ENCODE data around the gene HDGFL3. TPM values are rescaled to one million over a fixed set of nuclear protein-coding genes. Genes with fewer than 3 reads are reported as not detected.

HDGFL3 gene
- total and polyA plus RNA-seq, 12 donors = 9.3 to 43.2 (median 38.3) TPM

DNA sequence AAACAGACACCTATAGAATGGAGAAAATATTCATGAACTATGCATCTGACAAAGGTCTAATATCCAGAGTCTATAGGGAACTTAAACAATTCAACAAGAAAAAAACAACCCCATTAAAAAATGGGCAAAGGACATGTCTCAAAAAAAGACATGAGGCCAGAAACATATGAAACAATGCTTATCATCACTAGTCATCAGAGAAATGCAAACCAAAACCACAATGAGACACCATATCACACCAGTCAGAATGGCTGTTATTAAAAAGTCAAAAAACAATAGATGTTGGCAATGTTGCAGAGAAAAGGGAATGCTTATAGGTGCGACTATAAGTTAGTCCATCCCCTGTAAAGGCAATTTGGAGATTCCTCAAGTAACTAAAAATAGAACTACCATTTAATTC lies 11.4 kb upstream of the HDGFL3 start:
- peaks cover 0 to 4% (median 0%) of the 10 kb centered on the region in 7 donors for H3K27me3 ChIP-seq
- TF ChIP-seq, protein P1, sequence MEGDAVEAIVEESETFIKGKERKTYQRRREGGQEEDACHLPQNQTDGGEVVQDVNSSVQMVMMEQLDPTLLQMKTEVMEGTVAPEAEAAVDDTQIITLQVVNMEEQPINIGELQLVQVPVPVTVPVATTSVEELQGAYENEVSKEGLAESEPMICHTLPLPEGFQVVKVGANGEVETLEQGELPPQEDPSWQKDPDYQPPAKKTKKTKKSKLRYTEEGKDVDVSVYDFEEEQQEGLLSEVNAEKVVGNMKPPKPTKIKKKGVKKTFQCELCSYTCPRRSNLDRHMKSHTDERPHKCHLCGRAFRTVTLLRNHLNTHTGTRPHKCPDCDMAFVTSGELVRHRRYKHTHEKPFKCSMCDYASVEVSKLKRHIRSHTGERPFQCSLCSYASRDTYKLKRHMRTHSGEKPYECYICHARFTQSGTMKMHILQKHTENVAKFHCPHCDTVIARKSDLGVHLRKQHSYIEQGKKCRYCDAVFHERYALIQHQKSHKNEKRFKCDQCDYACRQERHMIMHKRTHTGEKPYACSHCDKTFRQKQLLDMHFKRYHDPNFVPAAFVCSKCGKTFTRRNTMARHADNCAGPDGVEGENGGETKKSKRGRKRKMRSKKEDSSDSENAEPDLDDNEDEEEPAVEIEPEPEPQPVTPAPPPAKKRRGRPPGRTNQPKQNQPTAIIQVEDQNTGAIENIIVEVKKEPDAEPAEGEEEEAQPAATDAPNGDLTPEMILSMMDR (IDR thresholded peaks at IDR 0.05) = no peak
- peaks cover 0 to 5% (median 0%) of the 10 kb centered on the region in 11 donors for H3K9me3 ChIP-seq
- no peaks in the 10 kb centered on the region for H3K4me1 ChIP-seq
- DNase-seq (no peak), ATAC-seq (no peak)
- H3K27ac ChIP-seq = no peak overlapping the region
- 98 to 100% methylated on average over 1 of the region's 1 CpG for WGBS, 2 donors
- intact Hi-C loops (cut with DNase I) = no loop called here
- H3K36me3 ChIP-seq = no peaks in the 10 kb centered on the region
- no peak overlapping the region for H3K4me3 ChIP-seq

DNA sequence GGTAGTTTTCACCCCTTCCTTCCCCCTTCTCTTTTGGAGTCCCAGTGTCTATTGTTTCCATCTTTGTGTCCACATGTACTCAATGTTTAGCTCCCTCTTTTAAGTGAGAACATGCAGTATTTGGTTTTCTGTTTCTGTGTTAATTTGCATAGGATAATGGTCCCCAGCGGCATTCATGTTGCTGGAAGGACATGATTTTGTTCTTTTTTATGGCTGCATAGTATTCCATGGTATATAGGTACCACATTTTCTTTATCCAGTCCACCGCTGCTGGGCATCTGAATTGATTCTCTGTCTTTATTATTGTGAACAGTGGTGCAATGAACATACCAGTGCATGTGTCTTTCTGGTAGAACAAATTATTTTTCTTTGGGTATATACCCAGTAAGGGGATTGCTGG lies 7.7 kb upstream of the HDGFL3 start:
- WGBS, 2 donors = 97 to 100% methylated on average over 2 of the region's 2 CpGs

DNA sequence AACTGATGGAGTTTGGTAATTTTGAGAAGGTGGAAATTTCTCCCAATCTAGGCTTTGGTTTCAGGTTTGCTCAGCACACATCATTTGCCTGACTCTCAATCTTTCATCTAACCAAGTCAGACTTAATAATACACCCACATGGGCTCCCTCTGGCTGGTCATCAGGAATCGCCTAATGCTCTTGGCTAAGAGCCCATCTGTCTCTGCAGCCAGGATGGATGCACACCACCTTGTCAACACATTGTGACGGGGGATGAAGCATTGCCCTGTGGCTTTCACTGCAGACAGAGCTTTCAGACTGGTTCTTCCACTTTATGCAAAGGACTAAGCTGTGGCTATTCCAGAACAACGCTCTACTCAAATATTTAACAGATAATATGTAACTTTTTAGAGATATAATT lies 3.0 kb upstream of the HDGFL3 start:
- WGBS, 2 donors = 27 to 38% methylated on average over 3 of the region's 3 CpGs
- peaks cover 0 to 21% (median 8%) of the 10 kb centered on the region in 9 donors for H3K4me1 ChIP-seq
- intact Hi-C loops (cut with DNase I) = no loop called here
- H3K4me3 ChIP-seq = no peak overlapping the region
- ATAC-seq (no peak), DNase-seq (no peak)
- TF ChIP-seq, protein P1 (IDR thresholded peaks at IDR 0.05) = no peak
- H3K9me3 ChIP-seq = peaks cover 0 to 3% (median 0%) of the 10 kb centered on the region in 11 donors
- no peak overlapping the region for H3K27ac ChIP-seq
- H3K36me3 ChIP-seq = no peaks in the 10 kb centered on the region
- peaks cover 0 to 36% (median 0%) of the 10 kb centered on the region in 7 donors for H3K27me3 ChIP-seq

More for the DNA sequence above, 7.7 kb upstream of the HDGFL3 start:
- DNase-seq = no peak
- no peak overlapping the region for H3K27ac ChIP-seq
- intact Hi-C loops (cut with DNase I) = no loop called here
- H3K27me3 ChIP-seq = peaks cover 0 to 4% (median 0%) of the 10 kb centered on the region in 7 donors
- H3K4me1 ChIP-seq = no peaks in the 10 kb centered on the region
- no peak overlapping the region for H3K4me3 ChIP-seq
- no peaks in the 10 kb centered on the region for H3K36me3 ChIP-seq
- no peak for ATAC-seq
- TF ChIP-seq, protein P1 (IDR thresholded peaks at IDR 0.05) = no peak
- peaks cover 0 to 3% (median 0%) of the 10 kb centered on the region in 11 donors for H3K9me3 ChIP-seq

DNA sequence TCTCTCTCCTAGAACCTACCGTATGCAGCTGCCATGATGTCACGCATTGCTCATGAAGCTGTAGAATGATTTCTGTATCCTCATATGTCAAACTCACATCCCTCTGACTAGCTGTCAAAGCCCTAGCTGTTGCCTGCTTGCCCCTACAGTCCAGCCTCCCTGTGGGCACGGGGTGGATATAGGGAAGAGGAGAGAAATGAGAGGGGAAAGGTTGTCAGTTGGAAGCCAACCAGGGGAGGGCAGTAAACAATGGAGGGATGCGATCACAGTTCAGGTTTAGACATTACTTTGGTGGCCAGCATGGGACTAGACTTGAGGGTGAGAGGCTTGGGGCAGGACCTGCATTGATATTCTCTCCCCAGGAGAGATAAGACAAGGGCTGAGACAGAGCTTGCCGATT lies 1.7 kb upstream of the HDGFL3 start:
- no peaks in the 10 kb centered on the region for H3K36me3 ChIP-seq
- H3K4me1 ChIP-seq = peaks cover 2 to 33% (median 16%) of the 10 kb centered on the region in 9 donors
- no peak overlapping the region for H3K4me3 ChIP-seq
- DNase-seq (no peak), ATAC-seq (no peak)
- WGBS, 2 donors = 75 to 77% methylated on average over 5 of the region's 5 CpGs
- intact Hi-C loops (cut with DNase I) = loop anchor here in 6 of 10 donors (5.0 to 10.0 kb wide), 5 partner anchors 142 to 205 kb away; partner anchors contain the start of genes BTBD1 (in 4 of the 6) and C15orf40 (in 4 of the 6)
- TF ChIP-seq, protein P1 (IDR thresholded peaks at IDR 0.05) = no peak
- no peak overlapping the region for H3K27ac ChIP-seq
- no peaks in the 10 kb centered on the region for H3K9me3 ChIP-seq
- H3K27me3 ChIP-seq = peaks cover 0 to 36% (median 0%) of the 10 kb centered on the region in 7 donors

Data from heart right ventricle (tissue), 16 donors.